GM06990 (cell line): ENCODE measurements around the gene DUSP5.

ENCODE experiments used
- DNase-seq: peaks from one replicate; pipeline ENCODE4 v3.0.0-alpha.2; 2011; ENCODE audit not compliant: insufficient read length; ENCODE audit errors: extremely low read depth
- H3K27me3 ChIP-seq: replicated peaks from 2 replicates; pipeline ENCODE4 v1.6.0; 2011; ENCODE audit warnings: low read length; ENCODE audit not compliant: control insufficient read depth, insufficient read depth
- H3K36me3 ChIP-seq: 2 replicates; pipeline ENCODE4 v1.5.1; 2011; ENCODE audit warnings: low read length; ENCODE audit not compliant: control insufficient read depth, insufficient read depth
- H3K4me3 ChIP-seq: replicated peaks from 2 replicates; pipeline ENCODE4 v1.5.1; 2011; ENCODE audit warnings: low read depth, mild to moderate bottlenecking, control low read depth, low read length
- TF ChIP-seq, protein P1 (sequence below): IDR thresholded peaks from 2 replicates; pipeline ENCODE4 v1.5.1; 2011; ENCODE audit warnings: low read length, control low read depth, mild to moderate bottlenecking, inconsistent platforms; ENCODE audit not compliant: insufficient read depth, poor library complexity, severe bottlenecking

The DUSP5 gene

DNA sequence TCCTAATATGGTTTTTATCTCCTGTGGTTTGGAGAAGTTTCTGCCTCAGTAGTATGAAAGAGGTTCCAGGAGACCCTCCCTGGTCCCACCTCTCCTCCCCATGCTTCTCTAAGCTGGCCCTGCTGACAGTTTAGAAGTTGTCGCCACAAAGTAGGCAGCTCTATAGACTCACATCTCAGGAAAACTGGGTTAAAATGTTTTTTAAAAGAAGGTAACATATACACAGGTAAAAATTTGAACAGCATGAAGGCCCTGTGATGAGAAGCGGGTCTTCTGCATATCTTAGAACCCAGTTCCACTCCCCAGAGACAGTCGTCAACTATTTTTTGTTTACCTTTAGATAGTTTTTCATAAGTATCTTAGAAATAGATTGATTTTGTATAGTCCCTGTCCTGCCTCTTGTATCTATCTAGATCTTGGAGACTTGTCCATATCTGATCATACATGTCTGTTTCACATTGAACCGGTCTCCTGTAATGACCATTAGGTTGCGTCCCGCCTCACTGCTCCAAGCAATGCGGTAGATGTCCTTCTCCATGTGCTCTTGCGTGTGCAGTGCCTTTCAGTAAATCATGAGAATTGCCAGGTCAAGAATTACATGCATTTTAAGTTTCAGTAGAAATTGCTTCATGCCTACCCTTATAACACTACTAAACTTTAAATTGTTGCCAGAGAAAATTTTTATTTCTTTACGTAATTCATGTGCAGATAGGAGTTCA, 2.2 kb downstream of the DUSP5 start:
- Histone ChIP-seq H3K27me3 (no peaks in the 10 kb centered on the region), H3K36me3 (no peaks in the 10 kb centered on the region), H3K4me3 (peak overlapping the region; percentile 93)
- TF ChIP-seq, protein P1, sequence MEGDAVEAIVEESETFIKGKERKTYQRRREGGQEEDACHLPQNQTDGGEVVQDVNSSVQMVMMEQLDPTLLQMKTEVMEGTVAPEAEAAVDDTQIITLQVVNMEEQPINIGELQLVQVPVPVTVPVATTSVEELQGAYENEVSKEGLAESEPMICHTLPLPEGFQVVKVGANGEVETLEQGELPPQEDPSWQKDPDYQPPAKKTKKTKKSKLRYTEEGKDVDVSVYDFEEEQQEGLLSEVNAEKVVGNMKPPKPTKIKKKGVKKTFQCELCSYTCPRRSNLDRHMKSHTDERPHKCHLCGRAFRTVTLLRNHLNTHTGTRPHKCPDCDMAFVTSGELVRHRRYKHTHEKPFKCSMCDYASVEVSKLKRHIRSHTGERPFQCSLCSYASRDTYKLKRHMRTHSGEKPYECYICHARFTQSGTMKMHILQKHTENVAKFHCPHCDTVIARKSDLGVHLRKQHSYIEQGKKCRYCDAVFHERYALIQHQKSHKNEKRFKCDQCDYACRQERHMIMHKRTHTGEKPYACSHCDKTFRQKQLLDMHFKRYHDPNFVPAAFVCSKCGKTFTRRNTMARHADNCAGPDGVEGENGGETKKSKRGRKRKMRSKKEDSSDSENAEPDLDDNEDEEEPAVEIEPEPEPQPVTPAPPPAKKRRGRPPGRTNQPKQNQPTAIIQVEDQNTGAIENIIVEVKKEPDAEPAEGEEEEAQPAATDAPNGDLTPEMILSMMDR, result no peak
- DNase-seq, result no peak

DNA sequence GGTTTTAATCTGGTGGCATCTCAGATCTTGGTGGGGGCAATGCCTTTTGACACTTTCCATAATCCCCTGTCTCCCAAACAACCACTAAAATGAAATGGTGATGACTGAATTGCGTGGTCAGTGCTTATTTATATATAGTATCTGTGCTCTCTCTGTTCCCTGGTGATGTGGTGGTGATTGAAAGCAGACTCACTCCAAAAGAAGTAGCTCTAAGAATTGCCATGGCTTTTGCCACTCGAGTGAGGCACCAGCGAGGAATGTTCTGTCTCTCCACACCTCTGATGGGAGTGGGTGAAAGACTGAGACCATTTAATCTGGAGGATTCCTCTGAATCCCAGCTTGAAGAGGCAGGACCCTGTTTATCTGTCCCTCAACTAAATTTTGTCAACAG, 2.8 kb downstream of the DUSP5 start:
- peaks cover 2% of the 10 kb centered on the region for H3K36me3 ChIP-seq
- H3K4me3 ChIP-seq, result peak overlapping the region; percentile 93
- DNase-seq, result no peak
- TF ChIP-seq, protein P1, result no peak
- H3K27me3 ChIP-seq, result no peaks in the 10 kb centered on the region

DNA sequence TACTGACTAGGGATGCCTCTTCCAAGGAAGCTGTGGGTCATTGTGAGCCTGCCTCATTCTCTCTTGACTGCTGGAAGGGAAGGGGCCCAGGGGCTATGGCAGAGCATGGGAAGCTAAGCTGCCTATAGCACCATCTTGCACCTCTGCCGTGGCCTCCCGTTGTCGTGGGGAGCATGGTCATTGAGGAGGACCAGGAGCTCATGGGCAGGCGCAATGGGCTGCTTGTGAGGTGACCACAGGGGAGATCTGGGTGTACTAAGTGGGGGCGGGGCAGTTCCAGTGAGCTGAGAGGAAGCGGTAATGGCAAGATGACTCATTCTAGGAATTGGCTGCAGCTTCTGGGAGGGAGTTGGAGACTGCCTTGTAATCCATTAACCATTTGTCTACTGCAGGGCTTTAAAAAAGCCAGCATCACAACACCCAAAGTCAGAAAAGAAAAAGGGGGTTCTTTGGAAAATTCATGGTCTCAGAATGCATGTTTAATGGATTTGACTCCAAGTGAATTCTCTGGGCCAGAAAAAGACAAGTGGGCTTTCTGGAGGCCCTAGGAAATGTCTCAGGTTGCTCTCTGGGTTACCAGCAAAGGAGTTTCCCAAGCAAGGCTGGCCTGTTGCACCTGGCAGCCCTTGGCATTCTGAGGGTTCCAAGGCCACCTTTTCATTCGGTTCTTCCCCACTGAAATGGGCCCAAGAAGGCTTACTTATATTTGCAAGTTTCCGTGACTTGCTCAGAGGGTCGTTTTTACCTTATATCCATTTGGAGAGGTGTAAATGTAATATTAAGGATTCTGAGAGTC, 3.6 kb downstream of the DUSP5 start:
- DNase-seq, result peak; percentile 74
- Histone ChIP-seq H3K27me3 (no peaks in the 10 kb centered on the region), H3K4me3 (peak overlapping the region; percentile 93), H3K36me3 (peaks cover 7% of the 10 kb centered on the region)
- TF ChIP-seq, protein P1, result no peak

DNA sequence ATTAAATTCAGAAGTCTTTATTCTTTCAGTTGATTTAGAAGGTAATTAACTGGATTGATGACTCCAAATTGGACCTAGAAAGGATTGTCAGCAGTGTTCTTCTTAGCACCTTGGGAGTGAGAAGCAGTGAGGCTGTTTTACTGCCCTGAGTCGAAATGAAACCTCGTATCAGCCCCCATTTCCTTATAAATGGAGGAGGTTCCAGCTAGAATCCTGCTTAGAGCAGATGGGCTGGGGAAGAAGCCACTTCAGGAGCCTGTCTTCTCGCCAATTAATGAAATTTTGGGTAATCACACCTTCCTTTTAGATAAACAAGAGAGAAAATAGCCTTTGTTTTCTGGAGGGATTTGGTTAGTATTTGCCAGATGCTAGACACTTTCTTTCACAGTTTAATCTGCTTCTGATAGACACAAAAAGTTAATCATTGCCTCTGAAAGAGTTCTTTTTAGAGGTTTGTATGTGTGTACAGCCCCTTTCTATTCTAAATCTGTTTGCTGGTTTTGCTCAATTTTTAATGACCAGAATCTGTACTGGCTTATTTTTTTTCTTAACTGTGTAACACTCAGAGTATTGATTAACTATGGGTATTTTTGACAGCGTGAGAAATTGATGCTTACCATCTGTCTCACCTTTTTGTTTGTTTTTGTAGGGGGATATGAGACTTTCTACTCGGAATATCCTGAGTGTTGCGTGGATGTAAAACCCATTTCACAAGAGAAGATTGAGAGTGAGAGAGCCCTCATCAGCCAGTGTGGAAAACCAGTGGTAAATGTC, 4.6 kb downstream of the DUSP5 start:
- TF ChIP-seq, protein P1, result no peak
- DNase-seq, result no peak
- Histone ChIP-seq H3K4me3 (peak overlapping the region; percentile 93), H3K36me3 (peaks cover 14% of the 10 kb centered on the region), H3K27me3 (no peaks in the 10 kb centered on the region)

DNA sequence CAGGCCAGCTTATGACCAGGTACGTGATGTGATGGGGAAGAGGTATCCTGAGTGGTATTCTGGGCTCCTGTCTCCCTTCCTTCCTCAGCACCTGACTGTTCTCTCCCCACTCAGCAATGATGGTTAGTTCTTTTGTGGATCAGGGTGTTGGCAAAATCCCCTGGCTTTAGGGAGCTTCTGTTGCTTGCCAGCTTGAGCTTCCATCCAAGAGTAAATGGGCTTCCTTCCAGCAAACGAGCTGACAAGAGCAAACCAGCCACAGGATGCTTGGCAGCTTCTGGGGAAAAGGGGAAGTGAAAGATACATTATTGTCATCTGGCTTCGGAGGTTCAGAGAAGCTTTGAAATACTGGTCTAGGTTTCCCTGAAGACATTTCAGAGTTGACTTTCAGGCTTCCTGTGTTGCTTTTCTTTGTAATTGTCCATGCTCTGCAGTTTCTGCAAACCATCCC, 5.2 kb downstream of the DUSP5 start:
- peaks cover 18% of the 10 kb centered on the region for H3K36me3 ChIP-seq
- H3K4me3 ChIP-seq, result peak overlapping the region; percentile 93
- peak; percentile 74 for DNase-seq
- H3K27me3 ChIP-seq, result no peaks in the 10 kb centered on the region
- TF ChIP-seq, protein P1, result no peak
